IPS-15b (cell line): Measurements from ENCODE around the gene ZDHHC13.

Experiments
- H3K27me3 ChIP-seq: one replicate; pipeline ENCODE4 v1.6.1; 2013; ENCODE audit warnings: low read length; ENCODE audit not compliant: control insufficient read depth, insufficient read depth
- H3K36me3 ChIP-seq: one replicate; pipeline ENCODE4 v1.6.1; 2013; ENCODE audit warnings: low read length; ENCODE audit not compliant: control insufficient read depth, insufficient read depth
- H3K4me1 ChIP-seq: one replicate; pipeline ENCODE4 v1.6.1; 2013; ENCODE audit warnings: mild to moderate bottlenecking, low read length; ENCODE audit not compliant: control insufficient read depth, insufficient read depth
- H3K4me3 ChIP-seq: one replicate; pipeline ENCODE4 v1.5.1; 2013; ENCODE audit warnings: low read depth, low read length
- H3K9ac ChIP-seq: one replicate; pipeline ENCODE4 v1.6.1; 2013; ENCODE audit warnings: low read depth, mild to moderate bottlenecking, low read length
- H3K9me3 ChIP-seq: one replicate; pipeline ENCODE4 v1.6.1; 2013; ENCODE audit warnings: mild to moderate bottlenecking, low read length; ENCODE audit not compliant: control insufficient read depth, insufficient read depth

ZDHHC13 gene

GRCh38 chr11:19145319-19145718, 28.4 kb downstream of the ZDHHC13 start:
- Histone ChIP-seq H3K27me3 (no peaks in the 10 kb centered on the region), H3K36me3 (no peaks in the 10 kb centered on the region), H3K9me3 (no peaks in the 10 kb centered on the region), H3K4me3 (no peak overlapping the region), H3K9ac (no peak overlapping the region), H3K4me1 (no peaks in the 10 kb centered on the region)

GRCh38 chr11:19156892-19157291, 39.9 kb downstream of the ZDHHC13 start:
- no peak overlapping the region for H3K9ac ChIP-seq
- no peaks in the 10 kb centered on the region for H3K9me3 ChIP-seq
- no peak overlapping the region for H3K4me3 ChIP-seq
- no peaks in the 10 kb centered on the region for H3K27me3 ChIP-seq
- no peaks in the 10 kb centered on the region for H3K4me1 ChIP-seq
- no peaks in the 10 kb centered on the region for H3K36me3 ChIP-seq

GRCh38 chr11:19160847-19161246, 43.9 kb downstream of the ZDHHC13 start:
- no peaks in the 10 kb centered on the region for H3K4me1 ChIP-seq
- H3K27me3 ChIP-seq, result no peaks in the 10 kb centered on the region
- no peak overlapping the region for H3K9ac ChIP-seq
- no peak overlapping the region for H3K4me3 ChIP-seq
- H3K9me3 ChIP-seq, result no peaks in the 10 kb centered on the region
- no peaks in the 10 kb centered on the region for H3K36me3 ChIP-seq

GRCh38 chr11:19161651-19162050, 44.7 kb downstream of the ZDHHC13 start:
- no peaks in the 10 kb centered on the region for H3K9me3 ChIP-seq
- H3K9ac ChIP-seq, result no peak overlapping the region
- H3K36me3 ChIP-seq, result no peaks in the 10 kb centered on the region
- no peak overlapping the region for H3K4me3 ChIP-seq
- no peaks in the 10 kb centered on the region for H3K27me3 ChIP-seq
- no peaks in the 10 kb centered on the region for H3K4me1 ChIP-seq

- H3K27me3 ChIP-seq, result no peaks in the 10 kb centered on the region
- H3K4me3 ChIP-seq, result no peak overlapping the region
- no peak overlapping the region for H3K9ac ChIP-seq
- H3K9me3 ChIP-seq, result no peaks in the 10 kb centered on the region
- H3K36me3 ChIP-seq, result no peaks in the 10 kb centered on the region
- H3K4me1 ChIP-seq, result no peaks in the 10 kb centered on the region
Observed at GRCh38 chr11:19162951-19163505, 46.1 kb downstream of the ZDHHC13 start.

- H3K27me3 ChIP-seq, result no peaks in the 10 kb centered on the region
- H3K9me3 ChIP-seq, result no peaks in the 10 kb centered on the region
- no peak overlapping the region for H3K9ac ChIP-seq
- H3K4me3 ChIP-seq, result no peak overlapping the region
- H3K4me1 ChIP-seq, result no peaks in the 10 kb centered on the region
- no peaks in the 10 kb centered on the region for H3K36me3 ChIP-seq
Observed at GRCh38 chr11:19163617-19164016, 46.6 kb downstream of the ZDHHC13 start.

- Histone ChIP-seq H3K9ac (no peak overlapping the region), H3K4me3 (no peak overlapping the region), H3K9me3 (no peaks in the 10 kb centered on the region), H3K4me1 (no peaks in the 10 kb centered on the region), H3K27me3 (no peaks in the 10 kb centered on the region), H3K36me3 (no peaks in the 10 kb centered on the region)
Observed at GRCh38 chr11:19164230-19164855, 47.4 kb downstream of the ZDHHC13 start.

- H3K27me3 ChIP-seq, result no peaks in the 10 kb centered on the region
- H3K4me1 ChIP-seq, result no peaks in the 10 kb centered on the region
- H3K36me3 ChIP-seq, result no peaks in the 10 kb centered on the region
Observed at GRCh38 chr11:19164881-19165280, 47.9 kb downstream of the ZDHHC13 start.

GRCh38 chr11:19168090-19168489, 51.1 kb downstream of the ZDHHC13 start:
- H3K36me3 ChIP-seq, result peaks cover 3% of the 10 kb centered on the region
- no peaks in the 10 kb centered on the region for H3K4me1 ChIP-seq
- H3K9me3 ChIP-seq, result no peaks in the 10 kb centered on the region
- no peak overlapping the region for H3K4me3 ChIP-seq
- H3K27me3 ChIP-seq, result no peaks in the 10 kb centered on the region
- no peak overlapping the region for H3K9ac ChIP-seq

More at GRCh38 chr11:19164881-19165280, 47.9 kb downstream of the ZDHHC13 start:
- no peak overlapping the region for H3K4me3 ChIP-seq
- no peaks in the 10 kb centered on the region for H3K9me3 ChIP-seq
- H3K9ac ChIP-seq, result no peak overlapping the region

GRCh38 chr11:19173004-19173689, 56.2 kb downstream of the ZDHHC13 start:
- H3K36me3 ChIP-seq, result peaks cover 3% of the 10 kb centered on the region

GRCh38 chr11:19173964-19174638, 57.1 kb downstream of the ZDHHC13 start:
- Histone ChIP-seq H3K9me3 (no peaks in the 10 kb centered on the region), H3K4me3 (no peak overlapping the region), H3K4me1 (no peaks in the 10 kb centered on the region), H3K36me3 (peaks cover 3% of the 10 kb centered on the region), H3K27me3 (no peaks in the 10 kb centered on the region), H3K9ac (no peak overlapping the region)

More at GRCh38 chr11:19173004-19173689, 56.2 kb downstream of the ZDHHC13 start:
- H3K4me1 ChIP-seq, result no peaks in the 10 kb centered on the region
- H3K27me3 ChIP-seq, result no peaks in the 10 kb centered on the region
- H3K4me3 ChIP-seq, result no peak overlapping the region
- H3K9ac ChIP-seq, result no peak overlapping the region
- no peaks in the 10 kb centered on the region for H3K9me3 ChIP-seq
